Activated CD4-positive, alpha-beta T cell treated with anti-CD3 and anti-CD28 coated beads, Interleukin-2, Interleukin-4, amounts not matched to agents 100 ng/mL and 50 ng/mL, durations not matched to agents 16 hours and 8 hours (primary cell): ENCODE results near the gene TMPRSS2.

Source experiments
- DNase-seq: peaks from one replicate; pipeline ENCODE4 v3.0.0-alpha.2; 2020; ENCODE audit warnings: low spot score

Gene TMPRSS2

GRCh38 chr21:41509733-41510132 lies 1.8 kb upstream of the TMPRSS2 start:
- DNase-seq, result no peak

- no peak for DNase-seq
These were observed 1.2 kb upstream of the TMPRSS2 start for GRCh38 chr21:41509145-41509496.

- no peak for DNase-seq
These were observed 622 bp upstream of the TMPRSS2 start for GRCh38 chr21:41508415-41509144.

GRCh38 chr21:41506611-41507520 lies 1.1 kb downstream of the TMPRSS2 start:
- no peak for DNase-seq

- no peak for DNase-seq
These were observed 1.9 kb downstream of the TMPRSS2 start for GRCh38 chr21:41506005-41506594.

GRCh38 chr21:41504030-41504429 lies 3.9 kb downstream of the TMPRSS2 start:
- no peak for DNase-seq

GRCh38 chr21:41503331-41503730 lies 4.6 kb downstream of the TMPRSS2 start:
- no peak for DNase-seq

- DNase-seq, result no peak
These were observed 6.0 kb downstream of the TMPRSS2 start for GRCh38 chr21:41501919-41502318.

- DNase-seq, result no peak
These were observed 7.0 kb downstream of the TMPRSS2 start for GRCh38 chr21:41500931-41501381.

GRCh38 chr21:41500363-41500762 lies 7.6 kb downstream of the TMPRSS2 start:
- DNase-seq, result no peak

GRCh38 chr21:41499920-41500319 lies 8.0 kb downstream of the TMPRSS2 start:
- DNase-seq, result no peak

GRCh38 chr21:41497788-41498187 lies 10.2 kb downstream of the TMPRSS2 start:
- no peak for DNase-seq

- no peak for DNase-seq
These were observed 10.9 kb downstream of the TMPRSS2 start for GRCh38 chr21:41497008-41497407.

- DNase-seq, result no peak
These were observed 13.7 kb downstream of the TMPRSS2 start for GRCh38 chr21:41494242-41494641.

- DNase-seq, result no peak
These were observed 16.5 kb downstream of the TMPRSS2 start for GRCh38 chr21:41491412-41491811.

GRCh38 chr21:41490330-41490729 lies 17.6 kb downstream of the TMPRSS2 start:
- DNase-seq, result no peak

GRCh38 chr21:41489329-41489728 lies 18.6 kb downstream of the TMPRSS2 start:
- DNase-seq, result no peak

- DNase-seq, result no peak
These were observed 19.9 kb downstream of the TMPRSS2 start for GRCh38 chr21:41488080-41488479.

GRCh38 chr21:41487082-41487481 lies 20.9 kb downstream of the TMPRSS2 start:
- no peak for DNase-seq

- peak; percentile 8 for DNase-seq
These were observed 24.0 kb downstream of the TMPRSS2 start for GRCh38 chr21:41483973-41484372.

- peak; percentile 6 for DNase-seq
These were observed 24.5 kb downstream of the TMPRSS2 start for GRCh38 chr21:41483415-41483814.

GRCh38 chr21:41482980-41483379 lies 25.0 kb downstream of the TMPRSS2 start:
- DNase-seq, result no peak

- no peak for DNase-seq
These were observed 25.7 kb downstream of the TMPRSS2 start for GRCh38 chr21:41482301-41482700.
